NCI-H748 (cell line): ENCODE results near the gene SHOC2.

Experiments used
- DNase-seq: peaks from one replicate; lab custom pipeline; 2025; ENCODE audit not compliant: unreplicated experiment; lab: John Stamatoyannopoulos, UW

Gene SHOC2

GRCh38 chr10:111039522-111039921, 120.1 kb downstream of the SHOC2 start:
- no peak for DNase-seq

GRCh38 chr10:111057006-111057405, 137.6 kb downstream of the SHOC2 start:
- no peak for DNase-seq
